HG03097 (cell line): ENCODE results near the gene HOXA4.

Experiments used
- ATAC-seq: cut with Tn5 transposase; IDR thresholded peaks from one replicate; pipeline ENCODE4 v1.9.1; 2021; ENCODE audit not compliant: unreplicated experiment, low FRiP score

HOXA4 gene

DNA sequence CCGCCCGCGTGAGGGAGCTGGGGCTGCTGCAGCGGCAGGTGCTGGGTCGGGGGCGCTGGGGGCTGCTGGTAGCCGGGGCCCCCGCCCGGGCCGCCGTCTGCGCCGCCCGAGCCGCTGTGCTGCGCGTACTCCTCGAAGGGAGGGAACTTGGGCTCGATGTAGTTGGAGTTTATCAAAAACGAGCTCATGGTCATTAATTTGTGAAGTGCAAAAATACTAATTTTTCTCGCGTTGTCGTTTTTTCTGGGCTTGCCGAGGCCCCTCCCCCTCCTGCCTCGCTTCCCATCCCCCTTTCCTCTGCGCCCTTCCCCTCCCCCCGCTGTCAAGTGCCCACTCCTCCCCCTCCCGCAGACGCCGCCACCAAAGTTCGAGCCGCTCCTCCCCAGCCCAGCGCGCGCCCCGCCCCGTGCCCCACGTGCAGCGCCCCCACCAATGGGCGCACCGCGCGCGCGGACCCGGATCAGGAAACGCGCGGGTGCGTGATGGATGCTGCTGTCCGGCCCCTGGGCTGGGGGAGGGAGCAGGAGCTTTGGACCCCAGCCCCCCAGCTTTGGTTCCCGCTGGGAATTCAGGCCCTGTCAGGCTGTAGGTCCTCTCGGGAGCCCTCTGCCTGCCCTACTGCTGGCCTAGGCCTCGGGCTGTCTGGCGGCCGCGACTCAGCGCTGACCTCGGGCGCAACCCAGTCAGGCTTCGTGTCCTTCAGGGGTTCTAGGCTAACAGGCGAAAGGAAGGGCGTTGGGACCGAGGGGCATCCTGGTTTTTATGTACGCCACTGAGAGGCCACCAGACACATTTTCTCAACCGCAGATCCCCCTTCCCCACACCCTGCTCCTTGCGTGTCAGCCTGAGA, at the start of gene HOXA4:
HOXA4 (minus strand) TSS at position 218 of the 850 bp plus-strand sequence; CDS start at position 194, 24 bp downstream.
- no peak for ATAC-seq

DNA sequence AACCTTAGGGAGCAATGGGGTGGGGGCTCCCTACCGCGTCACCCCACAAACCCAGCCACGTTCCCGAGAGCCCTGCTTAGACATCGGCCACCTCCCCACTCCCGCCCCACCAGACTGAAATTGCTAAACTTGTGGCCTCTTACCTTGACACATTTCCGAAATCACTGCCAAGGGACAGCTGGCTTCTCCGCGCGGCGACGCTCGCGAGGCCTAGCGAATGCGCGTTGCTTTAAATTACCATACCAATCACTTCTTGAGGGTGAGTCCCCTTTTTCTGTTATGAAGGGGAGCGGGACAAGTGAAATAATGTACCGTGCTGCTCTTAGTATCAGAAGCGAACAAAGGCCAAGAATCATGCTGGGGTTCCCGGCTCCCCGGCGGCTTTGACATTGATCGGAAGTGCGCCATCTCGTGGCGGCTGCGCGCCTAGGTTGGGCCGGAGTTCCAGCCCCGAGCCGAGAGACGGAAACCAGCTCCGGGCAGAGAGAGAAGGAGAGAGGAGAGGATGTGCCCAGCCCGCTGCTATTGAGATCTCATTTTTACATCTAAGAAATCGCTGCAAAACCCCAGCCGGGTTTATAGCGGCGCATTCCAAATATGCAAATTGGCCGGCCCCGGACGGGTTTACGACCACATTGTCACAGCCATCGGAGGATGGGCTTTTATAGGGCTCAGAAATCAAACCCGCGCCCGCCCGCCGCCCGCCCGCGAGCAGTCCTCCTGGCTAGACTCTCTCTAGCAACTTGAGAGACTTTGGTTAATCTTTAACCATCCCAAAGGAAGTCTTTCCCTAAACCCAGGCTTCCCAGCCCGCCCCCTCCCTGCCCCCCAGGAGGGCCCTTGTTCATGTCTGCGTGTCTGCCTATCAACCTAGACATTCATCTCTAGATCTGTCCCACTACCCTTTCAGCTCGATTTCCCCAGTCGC, 49.2 kb upstream of the HOXA4 start:
- ATAC-seq = no peak

DNA sequence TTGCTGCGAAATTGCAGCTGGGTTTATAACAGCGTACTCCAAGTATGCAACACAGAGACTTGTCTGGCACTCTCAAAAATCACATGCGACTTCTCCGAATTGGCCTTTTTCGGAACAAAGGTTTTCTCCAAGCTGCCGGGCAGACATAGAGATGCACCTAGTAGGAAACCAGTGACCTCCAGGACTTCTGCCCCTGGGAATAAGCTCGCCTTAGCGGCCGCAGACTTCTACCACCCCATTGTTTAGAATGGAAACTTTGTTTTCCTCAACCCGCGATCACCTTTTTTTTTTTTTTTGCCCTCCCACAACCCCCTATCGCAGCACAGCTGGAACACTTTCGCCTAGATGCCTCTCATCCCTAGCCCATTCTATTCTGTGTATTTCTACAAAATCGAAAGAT, 48.5 kb upstream of the HOXA4 start:
- ATAC-seq = no peak

DNA sequence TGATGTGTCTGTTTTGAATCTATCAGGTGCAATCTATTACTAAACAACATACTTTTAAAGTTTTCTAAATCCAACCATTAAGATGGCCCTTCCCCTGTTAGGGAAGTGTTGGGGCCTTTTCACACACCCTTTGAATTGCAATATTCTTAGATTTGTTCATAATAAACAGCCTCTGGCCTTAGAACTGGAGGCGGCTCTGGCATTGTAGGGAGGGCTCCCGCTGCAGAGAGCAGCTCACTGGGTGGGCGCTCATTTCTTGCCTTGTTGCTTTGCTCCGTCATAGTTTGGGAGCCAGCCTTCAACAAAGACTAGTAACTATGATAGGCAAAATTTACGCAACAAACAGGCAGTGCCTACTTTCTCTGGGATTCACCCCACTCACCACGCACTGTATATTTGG, 47.8 kb upstream of the HOXA4 start:
- ATAC-seq = no peak

DNA sequence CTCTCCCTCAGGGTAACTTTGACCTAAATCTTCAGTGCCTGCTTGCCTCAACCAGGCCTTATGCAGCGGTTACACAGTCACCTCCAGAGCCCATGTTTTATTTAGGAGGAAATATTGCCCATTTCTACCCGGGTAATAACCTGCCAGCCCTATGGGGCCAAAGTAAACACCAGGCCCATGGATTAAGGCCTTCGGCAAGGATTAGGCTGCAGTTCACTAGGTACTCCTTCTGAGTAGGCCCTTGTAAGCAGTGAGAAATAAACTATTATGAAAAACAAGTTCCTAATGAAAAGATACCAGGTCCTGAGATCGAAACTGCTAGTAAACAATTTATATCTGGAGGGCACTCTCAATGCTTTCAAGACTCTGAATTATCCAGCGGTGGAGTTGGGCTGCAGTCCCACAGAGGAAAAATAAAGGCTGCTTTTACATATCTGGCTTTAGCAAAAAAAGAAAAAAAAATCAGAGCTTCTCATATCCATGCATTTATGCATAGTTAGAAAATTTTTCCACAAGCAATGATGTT, 47.3 kb upstream of the HOXA4 start:
- ATAC-seq = no peak

DNA sequence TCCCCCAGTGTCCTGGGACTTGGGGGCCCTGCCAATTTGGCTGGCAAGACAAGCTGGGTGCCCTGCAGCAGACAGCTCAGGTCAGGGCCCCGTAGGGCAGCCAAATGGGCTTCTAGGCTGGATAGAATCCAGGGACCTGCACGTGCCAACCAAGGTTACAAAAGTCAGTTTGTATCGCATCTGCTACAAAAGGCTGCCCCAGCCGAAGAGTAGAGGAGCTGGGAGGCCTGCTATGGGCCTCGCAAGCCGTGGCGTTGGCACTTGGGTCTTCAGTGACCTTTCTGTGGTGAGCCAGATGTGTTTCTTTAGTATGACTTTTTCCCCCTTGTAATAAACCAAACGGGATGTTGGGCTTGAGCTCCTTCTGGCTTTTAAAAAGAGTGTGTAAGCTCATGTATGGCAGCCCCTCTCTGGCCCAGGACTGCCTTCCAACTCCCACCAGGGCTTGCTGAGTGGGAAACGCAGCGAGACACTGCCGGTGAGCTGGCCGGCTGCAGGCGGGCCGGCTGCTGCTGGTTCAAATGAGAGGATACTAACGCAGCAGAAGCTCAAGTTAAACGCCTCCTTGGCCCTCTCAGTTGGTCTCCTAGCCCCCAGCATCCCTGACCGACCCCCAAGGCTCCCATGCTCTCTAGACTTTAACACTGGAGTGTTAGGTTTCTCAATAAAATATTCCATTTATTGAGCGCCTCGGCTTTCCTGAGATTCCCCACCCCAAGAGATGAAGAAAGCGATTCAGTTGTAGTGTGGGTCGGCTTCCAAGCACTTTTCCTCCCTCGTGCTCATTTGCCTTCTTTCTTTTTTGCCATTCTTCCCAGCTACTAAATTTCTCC, 46.6 kb upstream of the HOXA4 start:
- no peak for ATAC-seq

DNA sequence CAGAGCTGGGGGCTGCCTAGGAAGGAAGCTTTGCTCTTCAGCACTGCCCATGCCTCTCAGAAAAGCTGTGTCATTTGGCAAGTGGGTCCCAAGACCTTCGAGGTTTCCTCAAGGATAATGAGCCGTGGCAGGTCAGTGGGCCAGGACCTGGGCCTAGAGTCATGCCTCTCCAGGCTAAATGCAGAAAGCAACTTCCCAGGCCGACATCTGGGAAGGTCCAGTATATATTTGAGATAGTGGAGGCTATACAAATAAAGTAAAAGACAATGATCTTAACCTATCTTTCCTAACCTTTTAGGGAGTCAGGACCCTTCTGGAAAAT, 45.9 kb upstream of the HOXA4 start:
- no peak for ATAC-seq

DNA sequence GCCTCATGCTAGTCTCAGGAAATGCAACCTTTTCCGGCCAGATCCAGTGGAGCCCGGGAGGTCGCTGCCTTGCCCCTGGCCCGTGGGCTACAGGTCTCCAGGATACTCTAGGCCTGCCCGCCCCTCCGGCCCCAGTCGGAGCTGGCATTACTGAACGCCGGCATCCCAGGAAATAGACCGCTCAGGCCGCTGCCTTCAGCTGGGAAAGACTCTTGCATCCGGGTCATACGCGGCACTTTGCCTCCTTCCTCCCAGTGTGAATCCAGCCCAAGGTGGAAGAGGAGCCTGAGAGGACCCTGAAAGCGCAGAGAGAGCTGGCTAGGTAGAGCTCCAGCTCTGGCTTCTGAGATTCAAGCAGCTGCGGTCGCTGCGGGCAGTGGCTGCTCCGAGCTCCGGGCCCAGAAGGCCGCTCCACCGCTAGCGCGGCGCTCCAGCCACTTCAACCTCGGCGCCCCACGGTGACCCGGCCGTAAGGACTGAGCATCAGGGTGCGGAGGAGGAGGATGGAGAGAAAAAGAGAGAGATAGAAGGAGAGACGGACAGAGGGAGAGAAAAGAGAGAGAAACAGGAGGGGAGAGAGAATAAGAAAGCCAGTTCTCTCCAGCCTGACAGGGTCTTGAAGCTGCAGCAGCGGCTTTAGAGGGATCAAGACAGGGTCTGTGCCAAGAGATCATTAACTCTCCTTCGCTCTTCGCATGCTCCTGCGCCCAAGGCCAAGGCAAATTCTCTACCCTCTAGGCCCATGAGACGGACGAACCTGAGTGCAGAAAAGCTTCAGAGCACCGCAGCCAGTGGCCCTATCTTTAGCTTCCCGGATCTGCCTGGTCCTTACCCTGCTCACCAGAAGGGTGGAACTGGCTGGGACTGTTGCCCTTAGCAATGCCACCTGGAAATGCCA, 45.3 kb upstream of the HOXA4 start:
- ATAC-seq = no peak

DNA sequence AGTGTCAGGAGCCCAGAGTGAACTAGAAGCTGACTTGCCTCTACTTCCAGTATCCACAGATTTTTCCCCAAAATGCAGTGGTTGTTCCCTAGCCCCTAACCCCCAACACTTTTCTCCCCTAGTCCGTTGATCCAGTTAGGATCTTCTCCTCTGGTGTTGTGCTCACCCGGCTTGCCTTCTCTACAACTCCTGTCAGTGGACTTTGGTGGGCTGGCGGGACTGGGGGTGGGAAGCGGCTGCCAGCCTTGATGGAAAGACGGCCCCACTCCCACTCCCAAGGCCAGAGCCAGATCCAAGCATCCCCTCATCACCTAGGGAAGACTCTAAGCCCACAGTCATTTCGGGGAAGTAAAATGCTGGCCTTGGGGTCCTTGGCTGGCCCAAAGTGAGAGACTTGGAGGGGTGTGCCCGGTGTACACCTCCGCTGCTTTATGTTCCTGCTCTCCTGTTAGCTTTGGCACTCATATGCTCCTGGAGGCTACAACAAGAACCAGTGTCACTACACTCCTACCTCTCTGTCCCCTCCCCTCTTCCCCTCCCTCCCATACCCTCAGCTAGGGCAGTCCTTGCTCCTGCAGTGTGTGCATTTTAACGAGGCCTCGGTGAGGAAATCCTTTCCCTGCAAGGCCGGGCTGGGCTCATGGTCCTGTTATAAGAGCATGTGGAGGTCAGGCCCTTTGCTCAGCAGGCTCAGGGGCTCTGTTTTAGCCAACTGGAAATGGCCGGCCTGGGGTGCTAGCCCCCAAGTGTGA, 44.5 kb upstream of the HOXA4 start:
- ATAC-seq = no peak

DNA sequence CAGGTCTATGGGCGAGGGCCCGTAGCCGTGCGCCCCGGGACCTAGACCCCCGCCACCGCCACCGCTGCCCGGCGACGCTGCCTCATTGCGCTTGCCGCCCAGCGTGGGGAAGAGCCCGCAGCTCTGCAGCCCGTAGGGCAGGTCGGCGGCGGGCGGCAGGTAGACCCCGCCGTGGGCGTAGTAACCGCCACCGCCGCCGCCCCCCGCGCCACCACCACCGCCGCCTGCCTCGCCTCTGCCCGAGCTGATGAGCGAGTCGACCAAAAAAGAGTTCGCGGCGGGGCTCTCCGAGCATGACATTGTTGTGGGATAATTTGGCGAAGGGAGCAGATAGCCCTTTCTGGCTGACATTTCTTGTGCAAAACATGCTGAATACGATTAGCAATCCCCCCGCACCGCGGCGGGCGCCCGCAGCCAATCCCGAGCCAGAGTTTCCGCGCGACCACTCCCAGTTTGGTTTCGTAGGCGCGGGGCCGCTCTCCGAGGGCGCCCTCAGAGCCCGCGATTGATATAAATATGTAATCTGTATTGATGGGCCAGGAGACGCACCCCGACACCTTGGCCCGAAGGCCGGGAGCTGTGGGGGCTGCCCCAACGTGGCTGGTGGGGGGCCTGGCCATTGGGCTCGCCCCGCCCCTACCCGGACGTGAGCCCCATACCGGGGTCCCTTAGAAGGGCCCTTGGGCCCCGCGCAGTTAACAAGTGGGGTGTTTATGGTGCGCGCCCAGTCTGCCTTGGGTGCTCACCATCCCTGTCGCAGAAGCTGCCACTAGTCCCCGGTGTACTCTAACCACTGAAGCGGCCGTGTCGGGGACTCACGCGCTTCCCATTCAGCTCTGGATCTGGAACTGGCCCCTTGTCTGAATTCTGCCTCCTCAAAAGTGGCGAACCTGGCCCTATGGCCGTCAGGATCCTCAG, 43.7 kb upstream of the HOXA4 start, which contains the start of gene HOXA10:
HOXA10 (minus strand) TSS at position 365 of the 918 bp plus-strand sequence; CDS start at position 351, 14 bp downstream.
- ATAC-seq = no peak

DNA sequence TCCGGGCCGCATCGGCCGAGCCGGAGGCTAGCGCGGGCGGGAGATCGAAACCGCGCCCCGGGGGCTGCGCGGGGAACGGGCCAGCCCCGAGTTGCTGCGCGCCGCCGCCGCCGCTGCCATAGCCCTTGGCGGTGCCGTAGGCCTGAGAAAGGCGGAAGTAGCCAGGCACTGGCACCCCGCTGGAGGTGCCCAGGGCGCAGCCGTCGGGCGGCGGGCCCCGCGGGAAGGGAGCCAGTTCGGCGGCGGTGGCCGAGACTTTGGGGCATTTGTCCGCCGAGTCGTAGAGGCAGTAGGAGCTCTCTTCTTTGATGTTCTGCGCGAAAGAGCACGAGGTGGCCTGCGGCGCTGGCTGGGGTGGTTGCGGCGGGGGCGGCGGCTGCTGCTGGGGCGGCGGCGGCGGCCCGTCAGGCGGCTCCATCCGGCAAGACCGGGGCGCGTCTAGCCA, 43.0 kb upstream of the HOXA4 start:
- no peak for ATAC-seq

DNA sequence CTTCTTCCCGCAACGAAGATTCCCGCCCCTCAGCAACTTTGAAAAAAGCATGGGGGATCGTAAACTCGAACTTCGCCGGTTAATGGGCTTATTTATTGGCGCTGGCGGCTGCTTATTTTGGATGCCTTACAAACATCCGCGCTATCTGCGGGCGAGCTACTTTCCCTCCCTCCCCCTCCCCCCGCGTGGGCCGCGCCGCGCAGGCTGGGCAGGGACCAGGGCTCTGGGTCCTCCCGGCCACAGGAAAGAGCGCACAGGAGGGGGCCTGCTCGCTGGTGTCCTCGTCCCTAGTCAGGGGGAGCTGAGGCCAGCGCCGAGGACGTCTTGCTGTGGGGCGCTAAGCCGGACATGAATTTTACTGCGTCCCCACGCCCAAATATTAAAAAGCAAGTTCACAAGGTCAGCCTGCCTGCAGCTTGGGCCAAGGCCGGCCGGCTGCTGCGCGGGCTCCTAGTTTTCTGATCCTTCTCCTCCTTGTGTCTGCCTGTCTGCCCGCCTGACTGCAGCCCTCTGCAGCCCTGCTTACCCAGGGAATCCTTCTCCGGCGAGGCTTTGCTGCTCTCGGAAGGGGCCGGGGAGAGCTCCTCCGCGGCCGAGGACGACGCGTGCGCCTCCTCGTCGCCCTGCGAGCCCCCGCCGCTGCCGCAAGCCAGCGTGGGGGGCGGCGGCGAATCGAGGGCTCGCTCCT, 42.4 kb upstream of the HOXA4 start:
- no peak for ATAC-seq

DNA sequence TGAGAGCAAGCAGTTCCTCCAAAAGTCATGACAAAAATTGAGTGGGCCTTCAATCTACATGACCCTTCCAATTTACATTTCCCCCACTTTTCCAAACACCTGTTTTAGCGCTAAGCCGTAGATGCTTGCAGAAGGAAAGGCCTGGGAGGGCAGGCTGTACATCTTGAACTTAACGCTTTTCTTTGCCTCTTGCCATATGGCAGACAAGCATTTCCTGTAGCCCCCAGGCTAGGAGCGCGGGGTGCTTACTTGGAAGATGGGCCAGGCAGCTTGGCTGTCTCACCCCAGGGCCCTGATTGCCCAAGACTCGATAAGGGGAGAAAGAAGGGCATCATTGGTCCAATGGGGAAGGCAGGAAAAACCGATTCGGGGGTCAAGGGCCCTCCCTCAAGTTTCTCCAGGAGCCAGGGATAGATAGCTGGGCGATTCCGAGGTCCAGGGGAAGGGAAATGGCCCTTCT, 41.8 kb upstream of the HOXA4 start:
- ATAC-seq = no peak

DNA sequence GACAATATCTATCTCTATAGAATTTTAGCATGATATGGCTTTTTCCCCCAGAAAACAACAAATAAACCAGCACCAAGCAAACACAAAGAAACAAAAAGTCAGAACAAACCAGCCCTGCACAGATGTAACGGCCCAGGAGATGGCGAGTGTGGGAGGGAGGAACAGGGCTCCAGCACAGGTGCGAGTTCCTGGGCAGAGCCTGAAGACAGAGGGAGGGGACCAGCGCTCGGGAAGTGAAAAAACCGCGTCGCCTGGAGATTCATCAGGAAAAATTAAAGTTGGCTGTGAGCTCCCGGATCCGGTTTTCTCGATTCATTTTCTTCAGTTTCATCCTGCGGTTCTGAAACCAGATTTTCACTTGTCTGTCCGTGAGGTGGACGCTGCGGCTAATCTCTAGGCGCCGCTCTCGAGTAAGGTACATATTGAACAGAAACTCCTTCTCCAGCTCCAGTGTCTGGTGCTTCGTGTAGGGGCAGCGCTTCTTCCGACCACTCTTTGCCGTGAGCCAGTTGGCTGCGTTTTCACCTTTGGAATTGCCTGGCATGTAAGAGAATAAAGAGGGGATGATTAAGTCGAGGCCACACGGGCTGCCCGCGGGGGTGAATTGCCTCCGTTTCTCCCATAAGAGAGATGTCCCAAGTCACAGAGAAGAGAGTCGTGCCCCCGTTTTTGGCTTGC, 41.2 kb upstream of the HOXA4 start:
- no peak for ATAC-seq

DNA sequence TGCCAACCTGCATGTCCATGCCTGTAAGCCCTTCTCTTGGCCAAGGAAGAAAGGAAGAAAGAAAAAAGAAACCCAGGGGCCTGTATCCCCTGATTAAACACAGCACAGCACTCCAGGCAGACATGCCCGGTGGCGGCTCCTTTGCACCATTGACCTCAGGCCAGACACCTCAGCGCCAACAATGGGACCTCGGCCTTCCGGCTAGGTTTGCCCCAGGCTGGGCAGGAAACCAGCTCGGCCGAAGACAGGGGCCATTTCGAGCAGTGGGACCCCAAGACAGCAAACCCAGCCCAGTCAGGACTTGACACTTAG, 40.7 kb upstream of the HOXA4 start:
- no peak for ATAC-seq

DNA sequence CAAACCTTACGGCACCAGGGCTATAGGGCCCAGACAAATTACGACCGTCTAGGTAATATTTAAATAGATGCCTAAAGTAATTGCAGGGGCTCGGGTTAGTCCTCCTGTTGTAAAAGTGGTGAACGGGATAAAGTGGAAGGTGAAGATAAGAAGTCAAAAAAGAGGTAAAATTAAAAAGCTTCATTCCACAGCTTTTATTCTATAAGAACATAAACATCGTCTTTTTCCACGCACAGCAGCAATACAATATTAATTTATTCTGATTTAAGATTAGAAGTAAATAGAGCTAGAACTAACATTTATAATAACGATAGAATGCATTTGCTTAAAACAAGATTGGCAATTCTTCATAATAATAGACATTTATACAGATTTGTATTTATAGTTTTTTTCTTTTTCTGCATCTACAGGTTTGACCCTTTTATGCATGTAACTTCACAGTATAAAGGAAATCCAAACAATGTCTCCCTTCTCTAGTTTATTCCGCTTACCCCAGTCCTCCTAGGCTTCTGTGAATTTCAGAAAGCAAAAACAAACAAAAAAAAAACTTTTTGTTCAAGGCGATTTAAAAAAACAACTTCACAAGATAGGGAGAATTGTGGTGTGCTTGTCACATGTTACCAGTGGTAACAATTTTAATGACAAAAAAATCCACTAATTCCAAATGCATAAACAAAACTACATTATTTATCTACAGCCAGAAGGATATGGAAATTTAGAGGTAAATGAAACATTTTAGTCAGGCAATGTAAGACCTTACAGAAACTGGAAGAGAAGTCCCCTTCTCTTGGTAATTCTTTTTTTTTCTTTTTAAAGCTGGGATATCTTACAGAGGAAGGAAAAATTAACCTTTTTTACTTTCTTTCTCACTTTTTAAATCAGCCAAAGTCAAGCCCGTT, 40.1 kb upstream of the HOXA4 start:
- no peak for ATAC-seq
